OCI-LY1 (cell line): Measurements from ENCODE around the gene DNAH8.

ENCODE experiments used
- EZH2 ChIP-seq: fragments of 200-600 bp; sonication (generic), shearing (Covaris generic); IDR thresholded peaks from 2 replicates; pipeline ENCODE4 v1.8.0; 2017; ENCODE audit warnings: borderline replicate concordance, mixed run types, mild to moderate bottlenecking, antibody characterized with exemption, low read length, moderate library complexity, mixed read lengths
- TF ChIP-seq, protein P1 (sequence below): fragments of 200-600 bp; sonication (generic), shearing (Covaris generic); IDR thresholded peaks from 2 replicates; pipeline ENCODE4 v1.5.1; 2017; ENCODE audit warnings: mild to moderate bottlenecking, antibody characterized with exemption, low read length, moderate library complexity, mixed read lengths

DNA sequence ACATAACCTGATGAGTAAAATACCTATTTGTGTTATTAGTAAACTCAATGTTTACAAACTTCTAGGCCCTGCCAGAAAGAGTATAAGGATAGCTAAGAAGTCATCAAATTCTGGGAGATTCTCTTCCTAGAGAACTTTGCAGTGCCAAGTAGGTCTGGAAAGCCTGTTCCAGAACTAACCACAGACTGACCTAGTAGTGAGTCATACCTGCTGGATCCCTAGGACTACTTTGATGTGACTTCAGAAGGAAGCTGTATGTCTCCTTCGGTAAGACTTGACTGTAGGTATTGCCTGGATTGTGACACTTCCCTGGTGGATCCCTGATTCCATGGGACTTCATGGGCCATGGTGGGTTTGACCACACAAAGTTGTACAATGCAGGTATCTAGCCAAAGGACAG is 131.7 kb downstream of the DNAH8 start:
- TF ChIP-seq, protein P1, sequence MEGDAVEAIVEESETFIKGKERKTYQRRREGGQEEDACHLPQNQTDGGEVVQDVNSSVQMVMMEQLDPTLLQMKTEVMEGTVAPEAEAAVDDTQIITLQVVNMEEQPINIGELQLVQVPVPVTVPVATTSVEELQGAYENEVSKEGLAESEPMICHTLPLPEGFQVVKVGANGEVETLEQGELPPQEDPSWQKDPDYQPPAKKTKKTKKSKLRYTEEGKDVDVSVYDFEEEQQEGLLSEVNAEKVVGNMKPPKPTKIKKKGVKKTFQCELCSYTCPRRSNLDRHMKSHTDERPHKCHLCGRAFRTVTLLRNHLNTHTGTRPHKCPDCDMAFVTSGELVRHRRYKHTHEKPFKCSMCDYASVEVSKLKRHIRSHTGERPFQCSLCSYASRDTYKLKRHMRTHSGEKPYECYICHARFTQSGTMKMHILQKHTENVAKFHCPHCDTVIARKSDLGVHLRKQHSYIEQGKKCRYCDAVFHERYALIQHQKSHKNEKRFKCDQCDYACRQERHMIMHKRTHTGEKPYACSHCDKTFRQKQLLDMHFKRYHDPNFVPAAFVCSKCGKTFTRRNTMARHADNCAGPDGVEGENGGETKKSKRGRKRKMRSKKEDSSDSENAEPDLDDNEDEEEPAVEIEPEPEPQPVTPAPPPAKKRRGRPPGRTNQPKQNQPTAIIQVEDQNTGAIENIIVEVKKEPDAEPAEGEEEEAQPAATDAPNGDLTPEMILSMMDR: no peak
- TF ChIP-seq EZH2: no peak
